Neuronal stem cell (in vitro differentiated cells): ENCODE results near the gene CCDC127.
"Not testable (repeated sequence)": the region's sequence is repeated elsewhere in the genome, so short reads cannot be mapped to it uniquely, and the experiment has no call there.

Experiments used
- DNase-seq: peaks from one replicate; pipeline ENCODE4 v3.0.0-alpha.2; 2013; ENCODE audit warnings: low spot score
- H2AFZ ChIP-seq: one replicate; pipeline ENCODE4 v1.6.1; 2013; ENCODE audit warnings: mild to moderate bottlenecking, low read length, inconsistent platforms
- H2AK5ac ChIP-seq: 2 replicates; pipeline ENCODE4 v1.6.1; 2013; ENCODE audit warnings: low read depth, mild to moderate bottlenecking, inconsistent platforms, low read length, moderate library complexity, mixed read lengths
- H2BK120ac ChIP-seq: 2 replicates; pipeline ENCODE4 v1.6.1; 2013; ENCODE audit warnings: low read depth, mild to moderate bottlenecking, inconsistent platforms, low read length, moderate library complexity, mixed read lengths
- H2BK12ac ChIP-seq: one replicate; pipeline ENCODE4 v1.6.1; 2013; ENCODE audit warnings: low read length, inconsistent platforms
- H2BK15ac ChIP-seq: 2 replicates; pipeline ENCODE4 v1.6.1; 2013; ENCODE audit warnings: mild to moderate bottlenecking, low read length, inconsistent platforms, mixed read lengths
- H2BK5ac ChIP-seq: one replicate; pipeline ENCODE4 v1.6.1; 2013; ENCODE audit warnings: inconsistent platforms, mild to moderate bottlenecking, low read length, moderate library complexity
- H3K14ac ChIP-seq: one replicate; pipeline ENCODE4 v1.6.1; 2013; ENCODE audit warnings: low read length, inconsistent platforms
- H3K18ac ChIP-seq: 2 replicates; pipeline ENCODE4 v1.6.1; 2013; ENCODE audit warnings: low read length, inconsistent platforms
- H3K23ac ChIP-seq: 2 replicates; pipeline ENCODE4 v1.6.1; 2013; ENCODE audit warnings: low read depth, mild to moderate bottlenecking, mixed read lengths, low read length, inconsistent platforms; ENCODE audit not compliant: poor library complexity
- H3K27ac ChIP-seq: replicated peaks from 3 replicates; pipeline ENCODE4 v1.5.1; 2013; ENCODE audit warnings: low read length, inconsistent platforms
- H3K27me3 ChIP-seq, 3 experiments: 2 replicates each; pipeline ENCODE4 v1.6.1; 2013; ENCODE audit warnings: low read length in 3 of 3, mild to moderate bottlenecking in 2 of 3, inconsistent platforms in 1 of 3, low read depth in 1 of 3, mixed read lengths in 1 of 3, moderate library complexity in 1 of 3; ENCODE audit not compliant: control insufficient read depth in 3 of 3, insufficient read depth in 3 of 3
- H3K36me3 ChIP-seq, 2 donors: replicated peaks in 1 of 2; 2 replicates each; pipeline ENCODE4 v1.6.1; 2013; ENCODE audit warnings: low read length in 2 of 2; ENCODE audit not compliant: control insufficient read depth in 2 of 2, insufficient read depth in 2 of 2
- H3K4ac ChIP-seq: 2 replicates; pipeline ENCODE4 v1.6.1; 2013; ENCODE audit warnings: inconsistent platforms, mild to moderate bottlenecking, low read length, moderate library complexity
- H3K4me1 ChIP-seq, 2 donors: 1 replicate in 1 of 2; 2 replicates in 1 of 2; pipeline ENCODE4 v1.6.1; 2013; ENCODE audit warnings: low read length in 2 of 2, low read depth in 1 of 2; ENCODE audit not compliant: control insufficient read depth in 2 of 2, insufficient read depth in 1 of 2
- H3K4me2 ChIP-seq: one replicate; pipeline ENCODE4 v1.6.1; 2013; ENCODE audit warnings: mild to moderate bottlenecking, low read length, inconsistent platforms; ENCODE audit not compliant: insufficient read depth, poor library complexity, severe bottlenecking
- H3K4me3 ChIP-seq, 2 donors: 2 replicates each; pipeline ENCODE4 v1.5.1; 2013; ENCODE audit warnings: low read length in 2 of 2, mild to moderate bottlenecking in 2 of 2, inconsistent platforms in 1 of 2, moderate library complexity in 1 of 2
- H3K79me1 ChIP-seq: one replicate; pipeline ENCODE4 v1.6.1; 2013; ENCODE audit warnings: low read depth, mild to moderate bottlenecking, inconsistent platforms, low read length, moderate library complexity
- H3K9ac ChIP-seq: one replicate; pipeline ENCODE4 v1.6.1; 2013; ENCODE audit warnings: mild to moderate bottlenecking, low read depth, low read length, inconsistent platforms; ENCODE audit not compliant: poor library complexity
- H3K9me3 ChIP-seq, 2 donors: replicated peaks in 1 of 2; 2 replicates each; pipeline versions ENCODE3 to v1.6.1; 2013; ENCODE audit warnings: low read length in 2 of 2, mild to moderate bottlenecking in 2 of 2, inconsistent platforms in 1 of 2, low read depth in 1 of 2, mixed read lengths in 1 of 2, moderate library complexity in 1 of 2; ENCODE audit not compliant: control insufficient read depth in 2 of 2, insufficient read depth in 1 of 2
- H4K8ac ChIP-seq: one replicate; pipeline ENCODE4 v1.6.1; 2013; ENCODE audit warnings: low read depth, mild to moderate bottlenecking, inconsistent platforms, low read length, moderate library complexity
- H4K91ac ChIP-seq: one replicate; pipeline ENCODE4 v1.6.1; 2013; ENCODE audit warnings: low read length, low read depth, mild to moderate bottlenecking, inconsistent platforms; ENCODE audit not compliant: poor library complexity
- WGBS, 2 donors: extraction: QIAGEN DNeasy Blood & Tissue Kit; methylation state at CpG; one replicate each; pipeline ENCODE4 v1.1.7; 2013; ENCODE audit warnings: missing lambda C conversion rate in 2 of 2, mixed read lengths in 1 of 2; ENCODE audit not compliant: insufficient read length in 2 of 2, insufficient replicate concordance in 1 of 2; ENCODE audit errors: extremely low coverage in 2 of 2; 5-methylcytosine and 5-hydroxymethylcytosine counted together

CCDC127 gene

GRCh38 chr5:198516-199196, 19.3 kb downstream of the CCDC127 start:
- peaks cover 15% of the 10 kb centered on the region for H3K79me1 ChIP-seq
- no peak overlapping the region for H4K8ac ChIP-seq
- no peak overlapping the region for H2BK12ac ChIP-seq
- H3K4me3 ChIP-seq: no peak overlapping the region
- no peak overlapping the region for H2AK5ac ChIP-seq
- no peak overlapping the region for H3K18ac ChIP-seq
- H3K14ac ChIP-seq: no peak overlapping the region
- no peak overlapping the region for H2AFZ ChIP-seq
- no peak overlapping the region for H3K4me2 ChIP-seq
- no peak overlapping the region for H3K27ac ChIP-seq
- H4K91ac ChIP-seq: no peak overlapping the region
- no peak for DNase-seq
- H3K23ac ChIP-seq: peak overlapping the region; percentile 57
- no peaks in the 10 kb centered on the region for H3K27me3 ChIP-seq
- no peak overlapping the region for H2BK15ac ChIP-seq
- peaks cover 7 to 8% of the 10 kb centered on the region in 2 donors for H3K4me1 ChIP-seq
- H2BK5ac ChIP-seq: peak overlapping the region; percentile 48
- no peak overlapping the region for H2BK120ac ChIP-seq
- H3K36me3 ChIP-seq: peaks cover 5 to 17% of the 10 kb centered on the region in 2 donors
- H3K9ac ChIP-seq: no peak overlapping the region
- no peak overlapping the region for H3K4ac ChIP-seq
- no CpG with 5 or more reads among the region's 21 CpGs for WGBS, 2 donors
- peaks cover 0 to 1% of the 10 kb centered on the region in 2 donors for H3K9me3 ChIP-seq

GRCh38 chr5:197892-198489, 20.0 kb downstream of the CCDC127 start:
- Histone ChIP-seq H2BK120ac (no peak overlapping the region), H3K4me1 (peaks cover 7 to 8% of the 10 kb centered on the region in 2 donors), H2BK5ac (peak overlapping the region; percentile 48), H3K4me2 (no peak overlapping the region), H3K9me3 (no peaks in the 10 kb centered on the region), H3K18ac (peak overlapping the region; percentile 13), H3K36me3 (peaks cover 0 to 11% of the 10 kb centered on the region in 2 donors), H3K79me1 (peaks cover 12% of the 10 kb centered on the region), H3K9ac (no peak overlapping the region), H4K91ac (no peak overlapping the region), H4K8ac (no peak overlapping the region), H3K27me3 (no peaks in the 10 kb centered on the region), H2BK15ac (no peak overlapping the region), H3K23ac (peak overlapping the region; percentile 80), H3K27ac (no peak overlapping the region), H2AK5ac (no peak overlapping the region), H3K4ac (no peak overlapping the region), H3K4me3 (no peak overlapping the region), H2BK12ac (no peak overlapping the region), H3K14ac (no peak overlapping the region), H2AFZ (no peak overlapping the region)
- WGBS, 2 donors: no CpG with 5 or more reads among the region's 12 CpGs
- DNase-seq: no peak

GRCh38 chr5:197031-197430, 20.9 kb downstream of the CCDC127 start:
- H3K4ac ChIP-seq, H2BK120ac ChIP-seq, H2BK12ac ChIP-seq, H3K4me2 ChIP-seq, H3K9ac ChIP-seq, H2BK15ac ChIP-seq, H3K23ac ChIP-seq, H3K27ac ChIP-seq, H3K27me3 ChIP-seq, H2AFZ ChIP-seq, H2AK5ac ChIP-seq, H4K91ac ChIP-seq, H3K4me1 ChIP-seq, H4K8ac ChIP-seq, H3K9me3 ChIP-seq, H2BK5ac ChIP-seq, H3K36me3 ChIP-seq, H3K14ac ChIP-seq, H3K4me3 ChIP-seq, H3K18ac ChIP-seq, DNase-seq: not testable (repeated sequence)
- no CpG with 5 or more reads among the region's 18 CpGs for WGBS, 2 donors
- H3K79me1 ChIP-seq: peaks cover 12% of the 10 kb centered on the region

GRCh38 chr5:196350-196749, 21.6 kb downstream of the CCDC127 start:
- no peak overlapping the region for H3K9ac ChIP-seq
- H3K4me2 ChIP-seq: no peak overlapping the region
- H3K9me3 ChIP-seq: no peaks in the 10 kb centered on the region
- H3K27ac ChIP-seq: no peak overlapping the region
- no peak overlapping the region for H3K23ac ChIP-seq
- H2AK5ac ChIP-seq: no peak overlapping the region
- no peaks in the 10 kb centered on the region for H3K27me3 ChIP-seq
- H3K18ac ChIP-seq: no peak overlapping the region
- no peak overlapping the region for H2BK15ac ChIP-seq
- no peak for DNase-seq
- no peak overlapping the region for H3K4me3 ChIP-seq
- H2BK5ac ChIP-seq: no peak overlapping the region
- peaks cover 0 to 3% of the 10 kb centered on the region in 2 donors for H3K36me3 ChIP-seq
- H4K8ac ChIP-seq: no peak overlapping the region
- H2AFZ ChIP-seq: no peak overlapping the region
- H2BK12ac ChIP-seq: no peak overlapping the region
- WGBS, 2 donors: no CpG with 5 or more reads among the region's 10 CpGs
- no peak overlapping the region for H4K91ac ChIP-seq
- peaks cover 12% of the 10 kb centered on the region for H3K79me1 ChIP-seq
- H3K4me1 ChIP-seq: peaks cover 4 to 8% of the 10 kb centered on the region in 2 donors
- no peak overlapping the region for H3K14ac ChIP-seq
- no peak overlapping the region for H3K4ac ChIP-seq
- no peak overlapping the region for H2BK120ac ChIP-seq
